ENCODE results near the gene KDELR1. TPM values are rescaled to one million over a fixed set of nuclear protein-coding genes. Genes with fewer than 3 reads are reported as not detected.
"Not testable (repeated sequence)": the region's sequence is repeated elsewhere in the genome, so short reads cannot be mapped to it uniquely, and the experiment has no call there.

The KDELR1 gene
- total RNA-seq, 1 donor from 2014 or later: 138 TPM

DNA sequence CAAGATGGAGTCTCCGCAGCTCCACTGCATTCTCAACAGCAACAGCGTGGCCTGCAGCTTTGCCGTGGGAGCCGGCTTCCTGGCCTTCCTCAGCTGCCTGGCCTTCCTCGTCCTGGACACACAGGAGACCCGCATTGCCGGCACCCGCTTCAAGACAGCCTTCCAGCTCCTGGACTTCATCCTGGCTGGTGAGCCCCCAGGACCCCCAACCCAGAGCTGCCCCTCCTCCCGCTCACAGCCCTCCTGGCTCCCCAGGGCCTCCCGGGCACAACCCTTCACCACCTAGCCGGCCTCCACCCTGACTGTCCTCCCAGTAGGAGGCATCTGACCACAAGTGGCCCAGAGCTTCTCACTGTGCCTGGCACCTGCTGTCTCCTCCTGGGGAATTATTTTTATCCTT, 17.8 kb downstream of the KDELR1 start:
- Histone ChIP-seq H3K27ac (no peak overlapping the region), H3K27me3 (no peaks in the 10 kb centered on the region), H3K36me3 (no peaks in the 10 kb centered on the region), H3K9me3 (no peaks in the 10 kb centered on the region), H3K4me3 (no peak overlapping the region), H3K4me1 (no peaks in the 10 kb centered on the region)
- no peak for TF ChIP-seq CTCF (IDR thresholded peaks at IDR 0.05)
- DNase-seq (no peak), ATAC-seq (no peak)
- intact Hi-C loops (cut with DNase I): no loop called here

- Histone ChIP-seq H3K4me1 (no peaks in the 10 kb centered on the region), H3K27me3 (no peaks in the 10 kb centered on the region), H3K36me3 (no peaks in the 10 kb centered on the region), H3K9me3 (no peaks in the 10 kb centered on the region), H3K4me3 (no peak overlapping the region), H3K27ac (no peak overlapping the region)
- ATAC-seq: no peak
- no peak for TF ChIP-seq CTCF (IDR thresholded peaks at IDR 0.05)
- intact Hi-C loops (cut with DNase I): no loop called here
- no peak for DNase-seq
Measured at GRCh38 chr19:48372904-48373303, 18.4 kb downstream of the KDELR1 start.

DNA sequence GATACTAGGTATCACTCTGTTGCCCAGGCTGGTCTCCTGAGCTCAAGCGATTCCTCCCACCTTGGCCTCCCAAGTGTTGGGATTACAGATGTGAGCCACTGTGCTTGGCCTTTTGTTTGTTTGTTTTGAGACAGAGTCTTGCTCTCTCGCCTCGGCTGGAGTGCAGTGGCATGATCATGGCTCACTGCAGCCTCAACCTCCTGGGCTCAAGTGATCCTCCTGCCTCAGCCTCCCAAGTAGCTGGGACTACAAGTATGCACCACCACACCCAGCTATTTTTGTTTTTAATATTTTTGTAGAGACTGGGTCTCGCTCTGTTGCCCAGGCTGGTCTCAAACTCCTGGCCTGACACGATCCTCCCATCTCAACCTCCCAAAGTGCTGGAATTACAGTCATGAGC, 19.6 kb downstream of the KDELR1 start:
- H3K36me3 ChIP-seq; DNase-seq; H3K27ac ChIP-seq; H3K9me3 ChIP-seq; H3K27me3 ChIP-seq; H3K4me3 ChIP-seq; ATAC-seq; H3K4me1 ChIP-seq; intact Hi-C loops (cut with DNase I): not testable (repeated sequence)

DNA sequence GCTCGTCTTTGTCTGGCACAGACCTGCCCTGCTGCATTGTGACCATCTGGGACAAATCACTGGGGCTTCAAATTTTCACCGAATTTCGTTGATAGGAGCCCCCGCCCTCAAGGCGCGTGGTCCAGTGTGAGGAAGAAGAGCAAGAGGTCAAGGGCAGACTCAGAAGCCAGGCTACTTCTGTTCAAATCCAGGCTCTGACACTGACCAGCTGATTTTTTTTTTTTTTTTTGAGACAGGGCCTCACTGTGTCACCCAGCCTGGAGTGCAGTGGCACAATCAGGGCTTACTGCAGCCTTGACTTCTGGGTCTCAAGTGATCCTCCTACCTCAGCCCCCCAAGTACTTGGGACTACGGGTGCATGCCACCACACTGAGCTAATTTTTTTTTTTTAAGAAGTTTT, 20.0 kb downstream of the KDELR1 start:
- intact Hi-C loops (cut with DNase I): no loop called here
- no peak for ATAC-seq
- DNase-seq: no peak
- Histone ChIP-seq H3K36me3 (no peaks in the 10 kb centered on the region), H3K9me3 (no peaks in the 10 kb centered on the region), H3K4me1 (no peaks in the 10 kb centered on the region), H3K27ac (no peak overlapping the region), H3K4me3 (no peak overlapping the region), H3K27me3 (no peaks in the 10 kb centered on the region)
- no peak for TF ChIP-seq CTCF (IDR thresholded peaks at IDR 0.05)

GRCh38 chr19:48370955-48371354, 20.4 kb downstream of the KDELR1 start:
- Histone ChIP-seq H3K27me3 (no peaks in the 10 kb centered on the region), H3K9me3 (no peaks in the 10 kb centered on the region), H3K4me3 (no peak overlapping the region), H3K36me3 (no peaks in the 10 kb centered on the region), H3K27ac (no peak overlapping the region), H3K4me1 (no peaks in the 10 kb centered on the region)
- no peak for DNase-seq
- no peak for TF ChIP-seq CTCF (IDR thresholded peaks at IDR 0.05)
- intact Hi-C loops (cut with DNase I): no loop called here
- ATAC-seq: no peak

DNA sequence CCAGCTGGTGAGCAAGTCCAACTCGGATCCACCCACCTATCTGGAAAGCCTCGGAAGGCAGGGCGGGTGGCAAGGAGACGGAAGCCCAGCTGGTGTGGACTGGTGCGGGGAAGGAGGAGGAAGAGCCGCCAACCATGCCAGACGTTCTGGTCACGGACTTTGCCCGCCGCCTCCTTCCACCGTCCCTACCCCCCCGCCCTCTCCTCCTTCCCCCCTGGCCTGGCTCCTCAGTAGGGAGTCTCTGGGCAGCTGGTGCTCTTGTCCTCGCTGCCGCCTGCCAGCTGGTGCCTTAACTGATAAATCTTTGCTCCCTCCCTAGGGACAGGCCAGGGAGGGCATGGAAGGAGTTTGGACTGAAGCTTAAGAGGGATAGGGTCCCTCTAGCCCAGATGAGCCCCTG, 22.4 kb downstream of the KDELR1 start:
- Histone ChIP-seq H3K4me1 (peaks cover 5% of the 10 kb centered on the region), H3K36me3 (no peaks in the 10 kb centered on the region), H3K27ac (no peak overlapping the region), H3K4me3 (no peak overlapping the region), H3K27me3 (no peaks in the 10 kb centered on the region), H3K9me3 (no peaks in the 10 kb centered on the region)
- ATAC-seq (no peak), DNase-seq (no peak)
- intact Hi-C loops (cut with DNase I): no loop called here
- no peak for TF ChIP-seq CTCF (IDR thresholded peaks at IDR 0.05)

Measured in upper lobe of right lung (tissue), 1 donor.